ENCODE data around the gene UNC45A. TPM values are rescaled to one million over a fixed set of nuclear protein-coding genes. Genes with fewer than 3 reads are reported as not detected.

Gene UNC45A
- total RNA-seq, 4 donors from 2014 or later = 25.4 to 68.2 (median 49.8) TPM

- TF ChIP-seq CTCF (IDR thresholded peaks at IDR 0.05; ENCODE audit: low read depth) = no peak
Observed at GRCh38 chr15:90916461-90916860, 18.6 kb upstream of the UNC45A start.

GRCh38 chr15:90917569-90917968 is 17.5 kb upstream of the UNC45A start:
- TF ChIP-seq CTCF (IDR thresholded peaks at IDR 0.05; ENCODE audit: low read depth) = no peak

DNA sequence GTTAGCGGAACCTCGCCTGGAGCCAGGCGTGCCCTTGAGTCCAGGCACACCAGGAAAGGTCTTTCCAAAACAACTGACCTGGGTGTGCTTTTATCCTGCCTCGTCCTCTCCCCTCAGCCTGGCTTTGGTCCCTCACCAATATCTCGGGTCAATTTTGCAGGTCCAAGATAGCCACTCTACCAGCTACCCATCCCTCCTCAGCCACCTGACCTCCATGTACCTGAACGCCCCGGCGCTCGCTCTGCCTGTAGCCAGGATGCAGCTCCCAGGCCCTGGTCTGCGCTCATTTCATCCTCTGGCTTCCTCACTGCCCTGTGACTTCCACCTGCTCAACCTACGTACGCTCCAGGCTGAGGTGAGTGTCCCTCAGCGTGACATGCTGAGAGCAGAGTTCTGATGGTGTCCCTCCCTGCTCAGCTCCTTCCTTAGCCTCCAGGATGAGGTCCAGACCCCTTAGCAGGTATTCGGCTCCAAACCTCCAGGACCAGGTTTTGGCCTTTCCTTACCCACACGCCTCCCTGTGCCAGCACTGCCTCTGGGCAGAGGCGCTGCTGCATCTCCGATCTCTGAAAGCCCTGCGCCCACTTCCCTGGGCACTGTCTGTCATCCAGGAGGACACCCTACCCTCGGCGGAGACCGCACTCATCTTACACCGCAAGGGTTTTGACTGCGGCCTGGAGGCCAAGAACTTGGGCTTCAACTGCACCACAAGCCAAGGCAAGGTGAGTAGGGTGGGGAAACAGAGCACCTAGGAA is 16.9 kb upstream of the UNC45A start:
- no peak for TF ChIP-seq CTCF (IDR thresholded peaks at IDR 0.05; ENCODE audit: low read depth)

- no peak for TF ChIP-seq CTCF (IDR thresholded peaks at IDR 0.05; ENCODE audit: low read depth)
Observed at GRCh38 chr15:90918835-90919234, 16.2 kb upstream of the UNC45A start.

- TF ChIP-seq CTCF (IDR thresholded peaks at IDR 0.05; ENCODE audit: low read depth) = no peak
Observed at GRCh38 chr15:90921887-90922286, 13.2 kb upstream of the UNC45A start.

GRCh38 chr15:90924375-90924774 is 10.7 kb upstream of the UNC45A start:
- TF ChIP-seq CTCF (IDR thresholded peaks at IDR 0.05; ENCODE audit: low read depth) = no peak

- no peak for TF ChIP-seq CTCF (IDR thresholded peaks at IDR 0.05; ENCODE audit: low read depth)
Observed at GRCh38 chr15:90929246-90930019, 5.7 kb upstream of the UNC45A start.
